WTC11 (cell line): Measurements from ENCODE around the gene MEIKIN. TPM values are rescaled to one million over a fixed set of nuclear protein-coding genes. Genes with fewer than 3 reads are reported as not detected.
A peak's percentile ranks its signal among the peaks of the same experiment; 100 is the strongest.

ENCODE experiments used
- ATAC-seq: fragments of 200-7000 bp; cut with Tn5 transposase; 2 replicates; pipeline ENCODE4 v1.10.0; 2021; ENCODE audit warnings: mild to moderate bottlenecking, moderate library complexity
- CTCF ChIA-PET: fragments of 300-600 bp; sonication (Branson Sonifier 250); formaldehyde crosslinking; loops from one replicate; lab custom pipeline; 2021; ENCODE audit warnings: antibody characterized with exemption; lab: Charles Lee
- POLR2A ChIA-PET: fragments of 350-600 bp; sonication (Branson Sonifier 250); formaldehyde crosslinking; loops from one replicate; lab custom pipeline; 2021; ENCODE audit warnings: antibody characterized with exemption; lab: Charles Lee
- DNase-seq: peaks from one replicate; pipeline ENCODE4 v3.0.0; 2021; ENCODE audit warnings: low spot score
- H3K27ac Mint-ChIP-seq: 2 replicates; pipeline ENCODE4 v1.8.0; 2021; ENCODE audit warnings: mixed read lengths
- H3K27me3 Mint-ChIP-seq: 2 replicates; pipeline ENCODE4 v1.8.0; 2021; ENCODE audit warnings: low read depth, mild to moderate bottlenecking, moderate library complexity, mixed read lengths
- H3K36me3 Mint-ChIP-seq: 2 replicates; pipeline ENCODE4 v1.8.0; 2021; ENCODE audit warnings: mixed read lengths
- H3K4me1 Mint-ChIP-seq: 2 replicates; pipeline ENCODE4 v1.8.0; 2022; ENCODE audit warnings: mixed read lengths
- H3K4me3 Mint-ChIP-seq: 2 replicates; pipeline ENCODE4 v1.8.0; 2021; ENCODE audit warnings: mild to moderate bottlenecking, moderate library complexity, mixed read lengths
- H3K9me3 Mint-ChIP-seq: 2 replicates; pipeline ENCODE4 v1.8.0; 2021; ENCODE audit warnings: mixed read lengths
- ARID4B ChIP-seq: sonication (generic); formaldehyde crosslinking; IDR thresholded peaks from 2 replicates; pipeline ENCODE4 v1.8.0; 2023; ENCODE audit warnings: missing genetic modification reagents, mild to moderate bottlenecking, borderline replicate concordance
- ATF2 ChIP-seq: sonication (generic); formaldehyde crosslinking; IDR thresholded peaks from 2 replicates; pipeline ENCODE4 v1.8.1; 2022; ENCODE audit warnings: low read depth, missing genetic modification reagents, borderline replicate concordance
- FOXP4 ChIP-seq: sonication (generic); formaldehyde crosslinking; IDR thresholded peaks from 2 replicates; pipeline ENCODE4 v1.8.0; 2022; ENCODE audit warnings: mild to moderate bottlenecking, missing genetic modification reagents
- GRHL2 ChIP-seq: fragments of 250-450 bp; sonication (Bioruptor Pico); IDR thresholded peaks from 2 replicates; pipeline ENCODE4 v1.8.0; 2022; ENCODE audit warnings: mild to moderate bottlenecking, moderate library complexity; ENCODE audit not compliant: insufficient replicate concordance, severe bottlenecking
- HMGA2 ChIP-seq: fragments of 250-450 bp; sonication (Bioruptor Pico); IDR thresholded peaks from 2 replicates; pipeline ENCODE4 v1.4.0; 2021; ENCODE audit warnings: mild to moderate bottlenecking, moderate library complexity
- JUN ChIP-seq: sonication (generic); formaldehyde crosslinking; IDR thresholded peaks from 2 replicates; pipeline ENCODE4 v1.8.0; 2023; ENCODE audit warnings: mild to moderate bottlenecking, missing genetic modification reagents
- MXD4 ChIP-seq: fragments of 250-450 bp; sonication (Bioruptor Pico); IDR thresholded peaks from 2 replicates; pipeline ENCODE4 v1.8.0; 2021; ENCODE audit warnings: mild to moderate bottlenecking, moderate library complexity, borderline replicate concordance
- OVOL2 ChIP-seq: fragments of 250-450 bp; sonication (Bioruptor Pico); IDR thresholded peaks from 2 replicates; pipeline ENCODE4 v1.9.0; 2021; ENCODE audit warnings: mild to moderate bottlenecking, borderline replicate concordance
- SMAD3 ChIP-seq: sonication (generic); formaldehyde crosslinking; IDR thresholded peaks from 2 replicates; pipeline ENCODE4 v1.8.0; 2022; ENCODE audit warnings: missing genetic modification reagents, mild to moderate bottlenecking, borderline replicate concordance
- ZNF219 ChIP-seq: sonication (generic); formaldehyde crosslinking; IDR thresholded peaks from 2 replicates; pipeline ENCODE4 v1.8.0; 2023; ENCODE audit warnings: missing genetic modification reagents, mild to moderate bottlenecking, borderline replicate concordance
- ZNF263 ChIP-seq: sonication (generic); formaldehyde crosslinking; IDR thresholded peaks from 2 replicates; pipeline ENCODE4 v1.8.1; 2022; ENCODE audit warnings: low read depth, mild to moderate bottlenecking, moderate library complexity, missing genetic modification reagents
- ZNF317 ChIP-seq: sonication (generic); formaldehyde crosslinking; IDR thresholded peaks from 2 replicates; pipeline ENCODE4 v1.8.1; 2023; ENCODE audit warnings: low read depth, mild to moderate bottlenecking, moderate library complexity, missing genetic modification reagents, borderline replicate concordance
- ZNF396 ChIP-seq: fragments of 250-450 bp; sonication (Bioruptor Pico); IDR thresholded peaks from 2 replicates; pipeline ENCODE4 v1.8.0; 2021; ENCODE audit warnings: mild to moderate bottlenecking, moderate library complexity, borderline replicate concordance
- ZNF416 ChIP-seq: fragments of 250-450 bp; sonication (Bioruptor Pico); IDR thresholded peaks from 2 replicates; pipeline ENCODE4 v1.9.0; 2021; ENCODE audit warnings: mild to moderate bottlenecking, inconsistent platforms
- ZNF512 ChIP-seq: sonication (generic); formaldehyde crosslinking; IDR thresholded peaks from 2 replicates; pipeline ENCODE4 v1.8.1; 2022; ENCODE audit warnings: missing genetic modification reagents, borderline replicate concordance
- ZNF671 ChIP-seq: fragments of 250-450 bp; sonication (Bioruptor Pico); IDR thresholded peaks from 2 replicates; pipeline ENCODE4 v1.8.0; 2021; ENCODE audit warnings: mild to moderate bottlenecking
- total RNA-seq: library from RNA; stranded (reverse); gene quantifications from 3 replicates; pipeline ENCODE4 v1.2.3, GENCODE V29; 2021
- TF ChIP-seq, protein P1 (sequence below): fragments of 200-600 bp; IDR thresholded peaks from 2 replicates; pipeline ENCODE4 v1.8.0; 2022; ENCODE audit warnings: antibody characterized with exemption
- TF ChIP-seq, protein P2 (sequence below): sonication (generic); formaldehyde crosslinking; IDR thresholded peaks from 2 replicates; pipeline ENCODE4 v1.8.1; 2023; ENCODE audit warnings: mild to moderate bottlenecking, missing genetic modification reagents

Gene MEIKIN
- total RNA-seq, 1 experiment from 2014 or later, result not detected

- no peak overlapping the region for H3K4me3 Mint-ChIP-seq
- no peak for DNase-seq
- TF ChIP-seq SMAD3 (CRISPR knock-in tag), result no peak
- TF ChIP-seq HMGA2 (CRISPR knock-in tag), result no peak
- TF ChIP-seq ATF2 (CRISPR knock-in tag), result no peak
- TF ChIP-seq MXD4 (CRISPR knock-in tag), result no peak
- TF ChIP-seq ZNF263 (CRISPR knock-in tag), result no peak
- TF ChIP-seq ZNF219, result no peak
- no peak for TF ChIP-seq ARID4B (CRISPR knock-in tag)
- TF ChIP-seq, protein P1, sequence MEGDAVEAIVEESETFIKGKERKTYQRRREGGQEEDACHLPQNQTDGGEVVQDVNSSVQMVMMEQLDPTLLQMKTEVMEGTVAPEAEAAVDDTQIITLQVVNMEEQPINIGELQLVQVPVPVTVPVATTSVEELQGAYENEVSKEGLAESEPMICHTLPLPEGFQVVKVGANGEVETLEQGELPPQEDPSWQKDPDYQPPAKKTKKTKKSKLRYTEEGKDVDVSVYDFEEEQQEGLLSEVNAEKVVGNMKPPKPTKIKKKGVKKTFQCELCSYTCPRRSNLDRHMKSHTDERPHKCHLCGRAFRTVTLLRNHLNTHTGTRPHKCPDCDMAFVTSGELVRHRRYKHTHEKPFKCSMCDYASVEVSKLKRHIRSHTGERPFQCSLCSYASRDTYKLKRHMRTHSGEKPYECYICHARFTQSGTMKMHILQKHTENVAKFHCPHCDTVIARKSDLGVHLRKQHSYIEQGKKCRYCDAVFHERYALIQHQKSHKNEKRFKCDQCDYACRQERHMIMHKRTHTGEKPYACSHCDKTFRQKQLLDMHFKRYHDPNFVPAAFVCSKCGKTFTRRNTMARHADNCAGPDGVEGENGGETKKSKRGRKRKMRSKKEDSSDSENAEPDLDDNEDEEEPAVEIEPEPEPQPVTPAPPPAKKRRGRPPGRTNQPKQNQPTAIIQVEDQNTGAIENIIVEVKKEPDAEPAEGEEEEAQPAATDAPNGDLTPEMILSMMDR, result no peak
- TF ChIP-seq FOXP4, result no peak
- no peak for TF ChIP-seq ZNF416 (CRISPR knock-in tag)
- no peak overlapping the region for H3K27ac Mint-ChIP-seq
- POLR2A ChIA-PET, result no interaction called here
- no peaks in the 10 kb centered on the region for H3K9me3 Mint-ChIP-seq
- H3K4me1 Mint-ChIP-seq, result peaks cover 4% of the 10 kb centered on the region; the same call in 1 of the 2 replicates
- ATAC-seq, result peak; percentile 68
- no peaks in the 10 kb centered on the region for H3K27me3 Mint-ChIP-seq
- H3K36me3 Mint-ChIP-seq, result no peaks in the 10 kb centered on the region
- CTCF ChIA-PET, result no interaction called here
Observed at GRCh38 chr5:131957721-131958441, 12.4 kb upstream of the MEIKIN start.

DNA sequence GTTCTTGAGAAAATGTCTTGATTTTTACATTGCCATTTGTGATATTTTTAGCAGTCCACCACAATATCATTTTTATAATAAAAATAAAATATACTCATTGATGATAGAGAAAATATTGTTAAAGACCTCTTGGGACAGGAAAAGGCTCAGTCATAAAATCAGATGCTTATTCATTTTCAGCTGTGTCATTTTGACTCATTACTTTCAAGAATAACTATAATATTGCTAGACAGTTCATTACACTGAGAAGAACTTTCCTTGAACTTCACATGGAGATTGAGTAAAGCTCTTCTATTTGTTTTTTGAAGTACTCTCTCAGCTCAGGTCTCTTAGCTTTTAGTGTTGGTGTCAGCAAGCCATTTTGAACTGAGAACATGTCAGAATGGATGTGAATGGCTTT is 8.5 kb upstream of the MEIKIN start:
- no peaks in the 10 kb centered on the region for H3K9me3 Mint-ChIP-seq
- ATAC-seq, result no peak
- ChIA-PET CTCF (no interaction called here), POLR2A (no interaction called here)
- no peak for TF ChIP-seq ATF2 (CRISPR knock-in tag)
- no peak for TF ChIP-seq ZNF317
- no peak for TF ChIP-seq ZNF671 (CRISPR knock-in tag)
- no peak for TF ChIP-seq ZNF396 (CRISPR knock-in tag)
- TF ChIP-seq, protein P2, sequence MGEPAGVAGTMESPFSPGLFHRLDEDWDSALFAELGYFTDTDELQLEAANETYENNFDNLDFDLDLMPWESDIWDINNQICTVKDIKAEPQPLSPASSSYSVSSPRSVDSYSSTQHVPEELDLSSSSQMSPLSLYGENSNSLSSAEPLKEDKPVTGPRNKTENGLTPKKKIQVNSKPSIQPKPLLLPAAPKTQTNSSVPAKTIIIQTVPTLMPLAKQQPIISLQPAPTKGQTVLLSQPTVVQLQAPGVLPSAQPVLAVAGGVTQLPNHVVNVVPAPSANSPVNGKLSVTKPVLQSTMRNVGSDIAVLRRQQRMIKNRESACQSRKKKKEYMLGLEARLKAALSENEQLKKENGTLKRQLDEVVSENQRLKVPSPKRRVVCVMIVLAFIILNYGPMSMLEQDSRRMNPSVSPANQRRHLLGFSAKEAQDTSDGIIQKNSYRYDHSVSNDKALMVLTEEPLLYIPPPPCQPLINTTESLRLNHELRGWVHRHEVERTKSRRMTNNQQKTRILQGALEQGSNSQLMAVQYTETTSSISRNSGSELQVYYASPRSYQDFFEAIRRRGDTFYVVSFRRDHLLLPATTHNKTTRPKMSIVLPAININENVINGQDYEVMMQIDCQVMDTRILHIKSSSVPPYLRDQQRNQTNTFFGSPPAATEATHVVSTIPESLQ (CRISPR knock-in tag), result no peak
- TF ChIP-seq ZNF512, result no peak
- TF ChIP-seq JUN (CRISPR knock-in tag), result no peak
- TF ChIP-seq GRHL2 (CRISPR knock-in tag), result no peak
- no peak for TF ChIP-seq OVOL2 (CRISPR knock-in tag)
- H3K36me3 Mint-ChIP-seq, result no peaks in the 10 kb centered on the region
- H3K4me1 Mint-ChIP-seq, result no peaks in the 10 kb centered on the region
- no peak overlapping the region for H3K4me3 Mint-ChIP-seq
- no peak overlapping the region for H3K27ac Mint-ChIP-seq
- DNase-seq, result no peak
- no peaks in the 10 kb centered on the region for H3K27me3 Mint-ChIP-seq
